NOMO-1 treated with dmso at 0.1 percent for 144 hours (cell line): ENCODE measurements around the gene SIN3A.
"Not testable (repeated sequence)": the region's sequence is repeated elsewhere in the genome, so short reads cannot be mapped to it uniquely, and the experiment has no call there.

Source experiments
- DNase-seq: peaks from one replicate; lab custom pipeline; 2025; ENCODE audit not compliant: unreplicated experiment; lab: John Stamatoyannopoulos, UW

The SIN3A gene

DNA sequence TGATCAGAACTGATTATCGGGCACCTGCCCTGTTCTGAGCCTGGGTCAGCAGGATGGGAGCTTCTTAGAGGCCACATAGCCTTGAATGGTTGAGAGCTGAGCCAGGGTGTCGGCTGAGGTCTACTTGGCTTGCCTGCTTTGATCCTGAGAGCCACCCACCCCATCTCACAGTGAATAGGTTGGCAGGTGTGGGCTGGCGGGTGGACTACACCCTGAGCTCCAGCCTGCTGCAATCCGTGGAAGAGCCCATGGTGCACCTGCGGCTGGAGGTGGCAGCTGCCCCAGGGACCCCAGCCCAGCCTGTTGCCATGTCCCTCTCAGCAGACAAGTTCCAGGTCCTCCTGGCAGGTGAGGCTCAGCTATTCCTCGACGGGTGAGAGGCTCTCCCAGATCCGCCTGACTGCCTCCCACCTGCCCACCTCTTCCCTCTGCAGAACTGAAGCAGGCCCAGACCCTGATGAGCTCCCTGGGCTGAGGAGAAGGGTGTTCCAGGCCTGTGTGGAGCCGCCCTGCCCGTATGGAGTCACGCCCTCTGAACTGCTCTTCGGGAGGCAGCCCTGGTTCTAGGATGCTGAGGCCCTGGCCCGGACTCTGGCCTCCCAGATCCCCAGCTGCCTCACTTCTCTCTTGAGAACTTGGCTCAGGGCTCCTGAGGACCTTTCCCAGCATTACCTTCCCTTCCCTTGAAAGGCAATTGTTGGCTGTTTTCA, 111.8 kb downstream of the SIN3A start:
- DNase-seq = no peak

DNA sequence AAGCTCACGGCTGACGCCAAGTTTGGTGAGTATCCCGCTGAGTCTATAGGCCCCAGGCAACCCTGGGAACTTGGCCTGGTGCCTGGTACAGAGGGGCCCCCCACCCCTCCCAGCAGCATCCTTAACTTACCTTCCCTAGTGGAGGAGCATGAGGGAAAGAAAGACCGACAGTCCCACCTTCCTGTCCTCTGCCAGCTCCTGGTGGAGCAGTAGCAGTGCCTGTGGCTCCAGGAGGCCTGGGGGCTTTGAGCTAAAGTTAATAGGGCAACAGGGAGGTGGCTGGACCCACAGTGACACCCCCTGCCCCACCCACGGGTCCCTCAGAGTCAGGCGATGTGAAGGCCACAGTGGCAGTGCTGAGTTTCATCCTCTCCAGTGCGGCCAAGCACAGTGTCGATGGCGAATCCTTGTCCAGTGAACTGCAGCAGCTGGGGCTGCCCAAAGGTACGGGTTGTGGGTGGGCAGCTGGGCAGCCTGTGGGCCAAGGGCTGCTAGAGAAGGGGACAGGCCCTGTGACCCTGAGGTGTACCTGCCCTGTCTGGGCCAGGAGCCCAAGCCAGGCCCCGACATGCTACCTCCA, 112.7 kb downstream of the SIN3A start:
- DNase-seq = no peak

GRCh38 chr15:75335705-75336355, 115.7 kb downstream of the SIN3A start, which contains the start of gene COMMD4:
COMMD4 (plus strand) TSS chr15:75336063; CDS start chr15:75336090, 27 bp downstream.
- DNase-seq = peak; percentile 57

DNA sequence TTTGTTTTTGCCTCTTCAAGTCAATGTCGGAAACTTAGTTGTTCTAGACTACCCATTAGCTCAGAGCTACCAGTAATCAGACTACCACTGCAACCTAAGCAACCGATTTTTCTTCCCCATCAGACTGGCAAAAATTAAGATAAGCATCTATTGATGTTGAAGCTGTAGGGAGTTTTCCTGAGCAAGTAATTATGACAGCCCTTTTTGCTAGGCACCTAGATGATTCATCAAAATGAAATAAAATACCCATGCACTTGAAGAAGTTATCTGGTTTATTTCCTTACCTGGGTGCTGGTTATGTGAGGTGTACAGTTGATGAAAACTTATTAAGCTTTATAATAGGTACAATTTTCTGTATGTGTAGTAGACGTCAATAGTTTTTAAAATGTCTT, 116.2 kb downstream of the SIN3A start:
- DNase-seq = no peak

GRCh38 chr15:75333654-75334419, 117.7 kb downstream of the SIN3A start:
- DNase-seq = not testable (repeated sequence)

GRCh38 chr15:75332093-75332492, 119.4 kb downstream of the SIN3A start:
- DNase-seq = not testable (repeated sequence)

- DNase-seq = no peak
Measured at GRCh38 chr15:75329571-75329970, 121.9 kb downstream of the SIN3A start.

GRCh38 chr15:75328493-75329314, 122.8 kb downstream of the SIN3A start:
- DNase-seq = no peak

GRCh38 chr15:75327491-75327890, 124.0 kb downstream of the SIN3A start:
- no peak for DNase-seq

DNA sequence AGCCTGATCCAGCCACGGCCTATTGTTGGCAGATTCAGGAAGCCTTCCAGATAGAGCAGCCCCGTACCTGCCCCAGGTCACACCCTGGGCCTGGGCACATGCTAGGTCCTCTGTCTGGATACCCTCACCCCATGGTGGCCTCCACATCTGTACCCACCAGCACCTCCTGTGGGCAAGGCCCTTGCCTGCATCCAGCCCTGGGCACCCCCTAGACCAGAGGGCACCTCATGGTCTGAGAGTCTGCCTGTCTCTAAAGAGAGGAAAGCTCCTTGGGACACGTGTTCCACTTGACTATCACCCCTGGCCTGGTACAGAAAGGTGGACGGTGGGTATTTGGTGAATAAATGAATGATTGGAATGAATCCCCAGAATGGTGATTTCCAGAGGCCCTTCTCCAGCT, 124.5 kb downstream of the SIN3A start:
- no peak for DNase-seq

- DNase-seq = no peak
Measured at GRCh38 chr15:75325922-75326321, 125.6 kb downstream of the SIN3A start.

DNA sequence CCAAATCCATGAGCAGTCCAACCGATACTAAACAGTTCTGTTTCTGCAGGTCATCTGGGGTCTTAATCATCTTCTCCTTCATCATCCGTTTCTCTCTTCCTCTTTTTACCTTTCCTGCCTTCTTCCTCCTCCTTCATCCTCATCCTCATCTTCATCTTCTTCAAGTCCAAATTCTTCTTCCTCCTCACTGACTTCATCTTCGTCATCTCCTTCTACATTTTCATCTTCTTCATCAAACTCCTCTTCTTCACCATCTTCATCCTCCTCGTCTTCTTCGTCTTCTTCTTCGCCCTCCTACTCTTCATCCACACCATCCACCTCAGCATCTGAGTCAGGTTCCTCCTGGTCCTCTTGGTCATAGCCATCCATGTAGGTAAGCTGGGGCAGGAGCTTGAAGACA, 129.8 kb downstream of the SIN3A start:
- DNase-seq = no peak
